ENCODE data around the gene SERGEF. TPM values are rescaled to one million over a fixed set of nuclear protein-coding genes. Genes with fewer than 3 reads are reported as not detected.

SERGEF gene
- total RNA-seq, 1 experiment from 2014 or later = 26.1 TPM

GRCh38 chr11:17951685-17952388, 61.0 kb downstream of the SERGEF start:
- intact Hi-C loops (cut with micrococcal nuclease) = no loop called here
- no peak for TF ChIP-seq CTCF (IDR thresholded peaks at IDR 0.05; ENCODE audit: unreplicated experiment)
- Mint-ChIP-seq H3K4me1 (ENCODE audit: insufficient read depth, unreplicated experiment) (no peaks in the 10 kb centered on the region), H3K27ac (ENCODE audit: low read depth, unreplicated experiment) (no peak overlapping the region), H3K36me3 (ENCODE audit: insufficient read depth, unreplicated experiment) (peaks cover 15% of the 10 kb centered on the region), H3K4me3 (ENCODE audit: unreplicated experiment) (no peak overlapping the region), H3K27me3 (ENCODE audit: insufficient read depth, unreplicated experiment) (no peaks in the 10 kb centered on the region), H3K9me3 (ENCODE audit: unreplicated experiment) (no peaks in the 10 kb centered on the region)
- ChIA-PET CTCF (interaction anchor here (1.0 kb wide), 1 partner anchor 221 kb away, joined by 3 read pairs; no protein-coding TSS in a partner anchor), POLR2A (interaction anchor here (1.2 kb wide), 1 partner anchor 8 kb away, joined by 4 read pairs; no protein-coding TSS in a partner anchor)
- no TSS peak for BruUV-seq (replicated peaks)
- DNase-seq (ENCODE audit: unreplicated experiment) = no peak

GRCh38 chr11:17950644-17951043, 62.2 kb downstream of the SERGEF start:
- Mint-ChIP-seq H3K27ac (ENCODE audit: low read depth, unreplicated experiment) (no peak overlapping the region), H3K27me3 (ENCODE audit: insufficient read depth, unreplicated experiment) (no peaks in the 10 kb centered on the region), H3K36me3 (ENCODE audit: insufficient read depth, unreplicated experiment) (peaks cover 15% of the 10 kb centered on the region), H3K9me3 (ENCODE audit: unreplicated experiment) (no peaks in the 10 kb centered on the region), H3K4me3 (ENCODE audit: unreplicated experiment) (no peak overlapping the region), H3K4me1 (ENCODE audit: insufficient read depth, unreplicated experiment) (no peaks in the 10 kb centered on the region)
- ChIA-PET CTCF (interaction anchor here (0.6 to 1.4 kb wide), 4 partner anchors 10 to 220 kb away, joined by 3 to 4 read pairs (median 3); no protein-coding TSS in a partner anchor), POLR2A (interaction anchor here (1.2 kb wide), 1 partner anchor 9 kb away, joined by 4 read pairs; no protein-coding TSS in a partner anchor)
- DNase-seq (ENCODE audit: unreplicated experiment) = no peak
- BruUV-seq (replicated peaks) = no TSS peak
- TF ChIP-seq CTCF (IDR thresholded peaks at IDR 0.05; ENCODE audit: unreplicated experiment) = no peak
- intact Hi-C loops (cut with micrococcal nuclease) = no loop called here

GRCh38 chr11:17948296-17948695, 64.6 kb downstream of the SERGEF start:
- CTCF ChIA-PET = interaction anchor here (0.7 to 1.9 kb wide), 3 partner anchors 31 to 217 kb away, joined by 4 to 8 read pairs (median 6); no protein-coding TSS in a partner anchor
- no peak for TF ChIP-seq CTCF (IDR thresholded peaks at IDR 0.05; ENCODE audit: unreplicated experiment)
- Mint-ChIP-seq H3K4me3 (ENCODE audit: unreplicated experiment) (no peak overlapping the region), H3K27me3 (ENCODE audit: insufficient read depth, unreplicated experiment) (no peaks in the 10 kb centered on the region), H3K4me1 (ENCODE audit: insufficient read depth, unreplicated experiment) (no peaks in the 10 kb centered on the region), H3K27ac (ENCODE audit: low read depth, unreplicated experiment) (no peak overlapping the region), H3K9me3 (ENCODE audit: unreplicated experiment) (peaks cover 3% of the 10 kb centered on the region), H3K36me3 (ENCODE audit: insufficient read depth, unreplicated experiment) (peaks cover 18% of the 10 kb centered on the region)
- DNase-seq (ENCODE audit: unreplicated experiment) = no peak
- POLR2A ChIA-PET = interaction anchor here (0.7 kb wide), 1 partner anchor 364 kb away, joined by 3 read pairs; no protein-coding TSS in a partner anchor
- intact Hi-C loops (cut with micrococcal nuclease) = no loop called here
- no TSS peak for BruUV-seq (replicated peaks)

- TF ChIP-seq CTCF (IDR thresholded peaks at IDR 0.05; ENCODE audit: unreplicated experiment) = no peak
- DNase-seq (ENCODE audit: unreplicated experiment) = no peak
- CTCF ChIA-PET = no interaction called here
- POLR2A ChIA-PET = no interaction called here
- Mint-ChIP-seq H3K4me3 (ENCODE audit: unreplicated experiment) (no peak overlapping the region), H3K36me3 (ENCODE audit: insufficient read depth, unreplicated experiment) (peaks cover 6% of the 10 kb centered on the region), H3K27me3 (ENCODE audit: insufficient read depth, unreplicated experiment) (no peaks in the 10 kb centered on the region), H3K9me3 (ENCODE audit: unreplicated experiment) (peaks cover 6% of the 10 kb centered on the region), H3K4me1 (ENCODE audit: insufficient read depth, unreplicated experiment) (no peaks in the 10 kb centered on the region), H3K27ac (ENCODE audit: low read depth, unreplicated experiment) (no peak overlapping the region)
- intact Hi-C loops (cut with micrococcal nuclease) = no loop called here
- no TSS peak for BruUV-seq (replicated peaks)
Measured at GRCh38 chr11:17939542-17939941, 73.3 kb downstream of the SERGEF start.
